ENCODE results near the gene PNLIPRP3.
"Not testable (repeated sequence)": the region's sequence is repeated elsewhere in the genome, so short reads cannot be mapped to it uniquely, and the experiment has no call there.

PNLIPRP3 gene

DNA sequence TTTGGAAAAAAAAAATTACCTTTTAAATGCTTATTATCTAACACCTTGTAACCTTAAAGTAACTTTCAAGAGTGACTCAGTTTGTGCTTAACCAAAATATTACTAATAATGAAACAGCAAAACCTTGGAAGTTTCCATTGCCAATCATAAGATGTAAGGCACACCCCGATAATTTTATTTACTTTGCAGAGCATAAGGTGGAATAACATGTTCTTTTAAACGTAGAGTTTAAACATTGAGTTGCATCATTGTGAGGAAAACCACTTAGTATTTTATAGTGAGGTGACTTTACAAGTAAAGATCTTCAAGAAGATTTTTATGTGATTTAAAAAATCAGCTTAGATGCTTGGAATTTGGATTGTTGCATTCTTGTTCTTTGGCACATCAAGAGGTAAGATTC is at the start of gene PNLIPRP3:
Gene PNLIPRP3 (plus strand): TSS at position 177 of the 400 bp plus-strand sequence. CDS start 166 bp downstream, at position 343.
- DNase-seq = no peak
- TF ChIP-seq, protein P1, sequence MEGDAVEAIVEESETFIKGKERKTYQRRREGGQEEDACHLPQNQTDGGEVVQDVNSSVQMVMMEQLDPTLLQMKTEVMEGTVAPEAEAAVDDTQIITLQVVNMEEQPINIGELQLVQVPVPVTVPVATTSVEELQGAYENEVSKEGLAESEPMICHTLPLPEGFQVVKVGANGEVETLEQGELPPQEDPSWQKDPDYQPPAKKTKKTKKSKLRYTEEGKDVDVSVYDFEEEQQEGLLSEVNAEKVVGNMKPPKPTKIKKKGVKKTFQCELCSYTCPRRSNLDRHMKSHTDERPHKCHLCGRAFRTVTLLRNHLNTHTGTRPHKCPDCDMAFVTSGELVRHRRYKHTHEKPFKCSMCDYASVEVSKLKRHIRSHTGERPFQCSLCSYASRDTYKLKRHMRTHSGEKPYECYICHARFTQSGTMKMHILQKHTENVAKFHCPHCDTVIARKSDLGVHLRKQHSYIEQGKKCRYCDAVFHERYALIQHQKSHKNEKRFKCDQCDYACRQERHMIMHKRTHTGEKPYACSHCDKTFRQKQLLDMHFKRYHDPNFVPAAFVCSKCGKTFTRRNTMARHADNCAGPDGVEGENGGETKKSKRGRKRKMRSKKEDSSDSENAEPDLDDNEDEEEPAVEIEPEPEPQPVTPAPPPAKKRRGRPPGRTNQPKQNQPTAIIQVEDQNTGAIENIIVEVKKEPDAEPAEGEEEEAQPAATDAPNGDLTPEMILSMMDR (IDR thresholded peaks at IDR 0.05; ENCODE audit: low read depth, low read length) = no peak
- H3K27ac ChIP-seq = no peak within 1 kb of the TSS
- no peaks in the 10 kb centered on the region for H3K27me3 ChIP-seq (ENCODE audit: insufficient read depth, low read depth, severe bottlenecking)
- H3K36me3 ChIP-seq = no peaks in the 10 kb centered on the region
- H3K9me3 ChIP-seq (ENCODE audit: severe bottlenecking) = no peaks in the 10 kb centered on the region
- H3K4me3 ChIP-seq (ENCODE audit: low read depth, low read length) = no peak within 1 kb of the TSS

- TF ChIP-seq, protein P1 (IDR thresholded peaks at IDR 0.05; ENCODE audit: low read depth, low read length) = no peak
- H3K27me3 ChIP-seq (ENCODE audit: insufficient read depth, low read depth, severe bottlenecking) = no peaks in the 10 kb centered on the region
- H3K9me3 ChIP-seq (ENCODE audit: severe bottlenecking) = no peaks in the 10 kb centered on the region
- H3K27ac ChIP-seq = no peak overlapping the region
- no peak for DNase-seq
- no peaks in the 10 kb centered on the region for H3K36me3 ChIP-seq
- no peak overlapping the region for H3K4me3 ChIP-seq (ENCODE audit: low read depth, low read length)
Measured at GRCh38 chr10:116382290-116382689, 45.4 kb upstream of the PNLIPRP3 start.

DNA sequence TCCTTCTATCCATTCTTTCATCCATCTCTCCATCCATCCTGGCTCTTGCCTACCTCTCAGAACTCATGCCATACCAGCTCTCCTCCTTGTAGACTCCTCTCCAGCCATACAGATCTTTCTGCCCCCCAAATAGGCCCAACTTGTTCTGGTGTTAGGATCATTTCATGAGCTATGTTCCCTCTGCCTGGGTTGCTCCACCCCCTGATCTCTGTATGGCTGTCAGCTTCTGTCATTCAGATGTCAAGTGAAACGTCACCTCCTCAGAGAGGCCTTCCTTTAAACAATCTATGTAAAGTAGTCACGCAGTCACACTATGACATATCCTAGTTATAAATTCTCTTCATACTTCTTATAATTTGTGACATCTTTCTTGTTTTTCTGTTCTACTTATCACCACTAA is 42.3 kb upstream of the PNLIPRP3 start:
- DNase-seq = no peak
- TF ChIP-seq, protein P1 (IDR thresholded peaks at IDR 0.05; ENCODE audit: low read depth, low read length) = no peak
- no peaks in the 10 kb centered on the region for H3K9me3 ChIP-seq (ENCODE audit: severe bottlenecking)
- H3K27ac ChIP-seq = no peak overlapping the region
- no peaks in the 10 kb centered on the region for H3K36me3 ChIP-seq
- no peaks in the 10 kb centered on the region for H3K27me3 ChIP-seq (ENCODE audit: insufficient read depth, low read depth, severe bottlenecking)
- H3K4me3 ChIP-seq (ENCODE audit: low read depth, low read length) = no peak overlapping the region

GRCh38 chr10:116385994-116386809 is 41.4 kb upstream of the PNLIPRP3 start:
- Histone ChIP-seq H3K27ac (no peak overlapping the region), H3K27me3 (ENCODE audit: insufficient read depth, low read depth, severe bottlenecking) (no peaks in the 10 kb centered on the region), H3K4me3 (ENCODE audit: low read depth, low read length) (no peak overlapping the region), H3K36me3 (no peaks in the 10 kb centered on the region), H3K9me3 (ENCODE audit: severe bottlenecking) (no peaks in the 10 kb centered on the region)
- no peak for DNase-seq
- TF ChIP-seq, protein P1 (IDR thresholded peaks at IDR 0.05; ENCODE audit: low read depth, low read length) = peak; percentile 36

DNA sequence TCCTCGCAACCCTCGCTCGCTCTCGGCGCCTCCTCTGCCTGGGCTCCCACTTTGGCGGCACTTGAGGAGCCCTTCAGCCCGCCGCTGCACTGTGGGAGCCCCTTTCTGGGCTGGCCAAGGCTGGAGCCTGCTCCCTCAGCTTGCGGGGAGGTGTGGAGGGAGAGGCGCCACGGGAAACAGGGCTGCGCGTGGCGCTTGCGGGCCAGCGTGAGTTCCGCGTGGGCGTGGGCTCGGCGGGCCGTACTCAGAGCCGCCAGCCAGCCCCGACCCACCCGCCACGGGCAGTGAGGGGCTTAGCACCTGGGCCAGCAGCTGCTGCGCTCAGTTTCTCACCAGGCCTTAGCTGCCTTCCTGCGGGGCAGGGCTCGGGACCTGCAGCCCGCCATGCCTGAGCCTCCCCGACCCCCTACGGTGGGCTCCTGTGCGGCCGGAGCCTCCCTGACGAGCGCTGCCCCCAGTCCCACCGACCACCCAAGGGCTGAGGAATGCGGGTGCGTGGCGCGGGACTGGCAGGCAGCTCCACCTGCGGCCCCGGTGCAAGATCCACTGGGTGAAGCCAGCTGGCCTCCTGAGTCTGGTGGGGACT is 34.3 kb upstream of the PNLIPRP3 start:
- DNase-seq; H3K4me3 ChIP-seq (ENCODE audit: low read depth, low read length); H3K27me3 ChIP-seq (ENCODE audit: insufficient read depth, low read depth, severe bottlenecking); H3K27ac ChIP-seq; H3K36me3 ChIP-seq; H3K9me3 ChIP-seq (ENCODE audit: severe bottlenecking): not testable (repeated sequence)

DNA sequence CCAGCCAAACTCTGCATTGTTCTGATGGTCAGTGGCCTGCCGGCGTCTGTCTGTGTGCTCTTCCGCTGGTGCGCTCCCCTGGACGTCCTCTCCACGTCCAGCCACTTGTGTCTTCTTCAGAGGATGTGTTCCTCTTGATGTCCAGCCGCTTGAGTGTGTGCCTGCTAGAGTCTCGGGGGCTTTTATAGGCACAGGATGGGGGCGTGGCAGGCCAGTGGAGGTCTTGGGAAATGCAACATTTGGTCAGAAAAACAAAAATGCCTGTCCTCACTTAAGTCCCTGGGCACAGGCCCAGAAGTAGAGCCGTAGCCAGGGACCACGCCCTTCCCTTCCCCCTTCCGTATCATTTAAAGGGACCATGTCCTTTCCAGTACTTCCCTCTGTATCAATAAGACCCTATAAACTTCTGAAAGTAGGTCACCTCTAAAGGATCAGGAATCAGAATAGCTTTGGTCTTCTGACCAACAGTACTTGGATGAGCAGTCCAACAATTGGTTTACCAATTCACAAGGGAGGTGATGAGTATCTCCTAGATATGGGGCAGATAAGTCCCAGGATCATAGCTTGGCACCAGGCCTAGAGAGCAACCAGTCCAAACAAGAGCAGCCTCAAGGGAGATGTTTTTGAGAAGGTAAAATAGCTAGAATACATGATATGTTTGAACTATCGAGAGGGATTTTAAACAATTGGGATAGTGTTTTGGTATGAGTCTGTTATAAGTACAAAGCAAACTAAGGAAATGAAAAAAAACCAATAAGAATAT is 32.2 kb upstream of the PNLIPRP3 start:
- DNase-seq = no peak
- Histone ChIP-seq H3K36me3 (no peaks in the 10 kb centered on the region), H3K4me3 (ENCODE audit: low read depth, low read length) (no peak overlapping the region), H3K27me3 (ENCODE audit: insufficient read depth, low read depth, severe bottlenecking) (no peaks in the 10 kb centered on the region), H3K9me3 (ENCODE audit: severe bottlenecking) (no peaks in the 10 kb centered on the region), H3K27ac (no peak overlapping the region)
- TF ChIP-seq, protein P1 (IDR thresholded peaks at IDR 0.05; ENCODE audit: low read depth, low read length) = no peak

All from WERI-Rb-1 (cell line).